Fibroblast of lung (primary cell): Measurements from ENCODE around the gene MAPK8IP1.

Experiments used
- EZH2 ChIP-seq: IDR thresholded peaks from 2 replicates; pipeline ENCODE4 v1.5.1; 2012; ENCODE audit warnings: low read length, control low read depth, mild to moderate bottlenecking; ENCODE audit errors: missing control alignments
- TF ChIP-seq, protein P1 (sequence below), 2 donors: IDR thresholded peaks in 1 of 2; conservative IDR thresholded peaks in 1 of 2; 1 replicate in 1 of 2; 2 replicates in 1 of 2; pipeline ENCODE4 v1.5.1; 2011 to 2012; ENCODE audit warnings: low read length in 2 of 2, control low read depth in 1 of 2, inconsistent platforms in 1 of 2, low read depth in 1 of 2, mild to moderate bottlenecking in 1 of 2

GRCh38 chr11:45939836-45940235 is 54.4 kb downstream of the MAPK8IP1 start:
- TF ChIP-seq, protein P1, sequence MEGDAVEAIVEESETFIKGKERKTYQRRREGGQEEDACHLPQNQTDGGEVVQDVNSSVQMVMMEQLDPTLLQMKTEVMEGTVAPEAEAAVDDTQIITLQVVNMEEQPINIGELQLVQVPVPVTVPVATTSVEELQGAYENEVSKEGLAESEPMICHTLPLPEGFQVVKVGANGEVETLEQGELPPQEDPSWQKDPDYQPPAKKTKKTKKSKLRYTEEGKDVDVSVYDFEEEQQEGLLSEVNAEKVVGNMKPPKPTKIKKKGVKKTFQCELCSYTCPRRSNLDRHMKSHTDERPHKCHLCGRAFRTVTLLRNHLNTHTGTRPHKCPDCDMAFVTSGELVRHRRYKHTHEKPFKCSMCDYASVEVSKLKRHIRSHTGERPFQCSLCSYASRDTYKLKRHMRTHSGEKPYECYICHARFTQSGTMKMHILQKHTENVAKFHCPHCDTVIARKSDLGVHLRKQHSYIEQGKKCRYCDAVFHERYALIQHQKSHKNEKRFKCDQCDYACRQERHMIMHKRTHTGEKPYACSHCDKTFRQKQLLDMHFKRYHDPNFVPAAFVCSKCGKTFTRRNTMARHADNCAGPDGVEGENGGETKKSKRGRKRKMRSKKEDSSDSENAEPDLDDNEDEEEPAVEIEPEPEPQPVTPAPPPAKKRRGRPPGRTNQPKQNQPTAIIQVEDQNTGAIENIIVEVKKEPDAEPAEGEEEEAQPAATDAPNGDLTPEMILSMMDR (conservative IDR thresholded peaks at IDR 0.05 in 1 of 2, IDR thresholded peaks at IDR 0.05 in 1 of 2; ENCODE audit: low read depth in 1 of 2, low read length in 2 of 2): no peak
- no peak for TF ChIP-seq EZH2
